AG04449 (cell line): ENCODE results near the gene MYO18B.

ENCODE experiments used
- CTCF ChIA-PET: fragments of 350-600 bp; formaldehyde crosslinking; extraction: SDS; loops from one replicate; lab custom pipeline; 2021; ENCODE audit warnings: antibody characterized with exemption; lab: Yijun Ruan, JAX
- POLR2A ChIA-PET: fragments of 400-600, 350-600 bp; formaldehyde crosslinking; extraction: SDS; loops from one replicate; lab custom pipeline; 2020; ENCODE audit warnings: antibody characterized with exemption, inconsistent platforms; lab: Yijun Ruan, JAX
- DNase-seq: peaks from one replicate; pipeline ENCODE4 v3.0.0-alpha.2; 2010; ENCODE audit warnings: low read depth, low spot score
- H3K4me3 ChIP-seq: 2 replicates; pipeline ENCODE4 v1.5.1; 2011; ENCODE audit warnings: low read depth, mild to moderate bottlenecking, control low read depth, low read length
- TF ChIP-seq, protein P1 (sequence below): IDR thresholded peaks from one replicate; pipeline ENCODE4 v1.5.1; 2011; ENCODE audit warnings: mild to moderate bottlenecking, moderate library complexity, low read length, control low read depth, inconsistent platforms; ENCODE audit not compliant: insufficient read depth; ENCODE audit errors: missing control alignments

The MYO18B gene

DNA sequence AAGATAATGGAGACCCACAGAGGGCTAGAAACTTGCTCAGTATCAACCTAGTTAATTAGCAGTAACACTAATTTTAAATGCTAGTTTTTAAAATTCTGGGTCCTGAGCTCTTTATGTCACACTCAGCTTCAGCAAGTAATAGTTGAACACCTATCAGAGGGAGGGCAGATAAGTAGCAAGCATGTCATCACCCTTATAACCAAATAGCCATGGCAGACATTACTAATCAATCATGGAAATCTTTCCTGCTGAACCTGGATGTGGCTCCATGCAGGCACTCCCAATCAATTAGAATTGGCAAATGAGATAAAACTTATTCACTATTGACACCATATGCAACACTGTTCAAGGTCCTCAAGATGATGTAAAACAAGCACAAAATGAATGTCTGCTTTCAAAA lies 315.7 kb downstream of the MYO18B start:
- POLR2A ChIA-PET, result no interaction called here
- CTCF ChIA-PET, result no interaction called here
- TF ChIP-seq, protein P1, sequence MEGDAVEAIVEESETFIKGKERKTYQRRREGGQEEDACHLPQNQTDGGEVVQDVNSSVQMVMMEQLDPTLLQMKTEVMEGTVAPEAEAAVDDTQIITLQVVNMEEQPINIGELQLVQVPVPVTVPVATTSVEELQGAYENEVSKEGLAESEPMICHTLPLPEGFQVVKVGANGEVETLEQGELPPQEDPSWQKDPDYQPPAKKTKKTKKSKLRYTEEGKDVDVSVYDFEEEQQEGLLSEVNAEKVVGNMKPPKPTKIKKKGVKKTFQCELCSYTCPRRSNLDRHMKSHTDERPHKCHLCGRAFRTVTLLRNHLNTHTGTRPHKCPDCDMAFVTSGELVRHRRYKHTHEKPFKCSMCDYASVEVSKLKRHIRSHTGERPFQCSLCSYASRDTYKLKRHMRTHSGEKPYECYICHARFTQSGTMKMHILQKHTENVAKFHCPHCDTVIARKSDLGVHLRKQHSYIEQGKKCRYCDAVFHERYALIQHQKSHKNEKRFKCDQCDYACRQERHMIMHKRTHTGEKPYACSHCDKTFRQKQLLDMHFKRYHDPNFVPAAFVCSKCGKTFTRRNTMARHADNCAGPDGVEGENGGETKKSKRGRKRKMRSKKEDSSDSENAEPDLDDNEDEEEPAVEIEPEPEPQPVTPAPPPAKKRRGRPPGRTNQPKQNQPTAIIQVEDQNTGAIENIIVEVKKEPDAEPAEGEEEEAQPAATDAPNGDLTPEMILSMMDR, result no peak
- no peak for DNase-seq
- no peak overlapping the region for H3K4me3 ChIP-seq

DNA sequence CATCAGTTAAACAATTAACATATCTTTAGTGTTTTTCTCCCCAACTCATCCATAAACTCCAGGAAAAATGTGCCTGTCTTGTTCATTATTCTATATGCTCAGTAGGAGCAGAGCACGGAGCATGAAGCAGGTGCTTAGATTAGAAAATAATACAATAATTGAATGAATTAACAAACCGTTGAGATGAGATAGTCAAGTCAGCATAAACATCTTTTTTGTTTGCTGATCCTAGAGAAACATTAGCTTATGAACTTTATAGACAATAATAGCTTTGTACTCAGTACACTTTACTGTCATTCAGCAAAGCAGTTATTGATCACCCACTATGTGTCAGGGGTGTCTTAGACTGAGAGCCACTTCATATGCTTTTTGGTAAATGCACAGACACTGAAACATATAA lies 322.1 kb downstream of the MYO18B start:
- CTCF ChIA-PET, result no interaction called here
- H3K4me3 ChIP-seq, result no peak overlapping the region
- no peak for DNase-seq
- TF ChIP-seq, protein P1, result no peak
- POLR2A ChIA-PET, result no interaction called here

DNA sequence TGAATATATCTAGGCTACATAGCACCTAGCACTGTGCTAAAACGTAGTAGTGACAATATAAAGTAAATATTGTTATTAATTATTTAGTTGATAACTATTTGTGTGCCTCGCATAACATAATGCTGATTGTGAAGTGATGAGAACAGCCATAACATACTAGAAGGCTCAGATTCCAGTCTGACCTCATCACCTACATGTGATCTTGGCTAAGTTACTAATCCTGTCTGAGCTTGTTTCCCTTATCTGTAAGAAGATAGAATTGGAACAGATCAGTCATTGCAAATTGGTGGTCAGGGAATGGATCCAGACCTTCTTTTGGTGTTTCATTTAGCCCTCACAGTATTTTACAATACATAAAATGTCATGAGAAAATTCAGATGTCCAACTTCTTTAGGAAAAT lies 323.9 kb downstream of the MYO18B start:
- H3K4me3 ChIP-seq, result no peak overlapping the region
- CTCF ChIA-PET, result no interaction called here
- POLR2A ChIA-PET, result no interaction called here
- TF ChIP-seq, protein P1, result no peak
- DNase-seq, result no peak

DNA sequence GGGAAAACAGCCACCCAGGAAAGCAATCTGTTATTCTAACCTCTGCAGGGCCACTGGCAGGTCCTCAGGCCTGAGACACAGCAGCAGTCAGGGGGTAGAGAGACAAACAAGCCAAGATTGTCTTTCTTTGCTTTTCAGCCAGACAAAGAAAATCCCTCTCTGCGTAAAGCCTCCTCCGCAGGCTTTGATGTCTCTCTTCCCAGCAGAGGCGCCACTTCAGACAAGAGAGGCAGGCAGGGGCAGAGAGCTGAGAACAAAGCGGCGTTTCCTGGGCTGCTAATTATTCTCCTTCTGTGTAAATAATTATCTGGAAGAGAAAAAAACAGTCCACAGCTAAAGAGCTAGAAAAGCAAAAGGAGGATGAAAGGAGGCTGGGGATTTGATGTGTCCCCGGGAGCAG lies 324.5 kb downstream of the MYO18B start:
- CTCF ChIA-PET, result no interaction called here
- POLR2A ChIA-PET, result no interaction called here
- no peak overlapping the region for H3K4me3 ChIP-seq
- no peak for DNase-seq
- TF ChIP-seq, protein P1, result no peak

DNA sequence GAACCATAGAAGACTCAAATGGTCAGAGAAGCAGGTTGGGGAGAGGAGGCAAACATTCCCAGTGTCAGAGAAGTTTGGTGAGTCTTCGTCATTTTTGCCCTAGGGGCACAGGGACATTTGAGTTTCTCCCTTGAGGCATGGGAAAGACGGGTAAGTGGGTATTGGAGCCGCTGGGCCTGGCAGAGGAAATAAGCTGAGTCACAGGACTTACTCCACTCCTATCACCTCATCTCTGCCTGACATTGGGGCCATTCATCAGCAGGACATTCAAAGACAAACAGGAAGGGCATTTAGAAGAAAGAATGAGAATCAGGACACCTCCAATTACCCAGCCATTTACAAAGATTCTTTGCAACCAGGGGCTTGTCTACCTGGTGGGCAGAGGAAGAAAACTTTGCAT lies 326.6 kb downstream of the MYO18B start:
- ChIA-PET CTCF (no interaction called here), POLR2A (no interaction called here)

DNA sequence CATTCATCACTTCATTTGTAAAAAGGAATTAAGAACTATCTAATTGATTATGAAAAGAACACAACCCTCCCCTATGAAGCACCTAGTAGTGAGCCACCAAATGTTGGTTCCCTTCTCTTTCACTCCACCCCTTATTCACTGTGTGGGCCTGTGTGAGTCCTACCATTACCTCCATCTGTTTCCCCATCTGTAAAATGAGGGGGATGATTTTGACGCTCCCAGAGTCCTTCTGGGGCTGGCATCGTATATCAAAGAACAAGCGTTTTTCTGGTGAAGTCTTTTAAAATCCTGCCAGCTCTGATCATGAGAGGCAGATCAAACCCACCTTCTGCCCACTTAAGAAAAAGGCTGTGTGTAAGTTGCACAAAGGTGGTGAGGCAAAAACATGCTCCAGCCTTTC lies 330.6 kb downstream of the MYO18B start:
- TF ChIP-seq, protein P1, result no peak
- no peak for DNase-seq
- no peak overlapping the region for H3K4me3 ChIP-seq
- CTCF ChIA-PET, result no interaction called here
- POLR2A ChIA-PET, result no interaction called here

More for the DNA sequence above, 326.6 kb downstream of the MYO18B start:
- TF ChIP-seq, protein P1, result no peak
- DNase-seq, result no peak
- no peak overlapping the region for H3K4me3 ChIP-seq
